Measurements from ENCODE around the gene C20orf96.

DNA sequence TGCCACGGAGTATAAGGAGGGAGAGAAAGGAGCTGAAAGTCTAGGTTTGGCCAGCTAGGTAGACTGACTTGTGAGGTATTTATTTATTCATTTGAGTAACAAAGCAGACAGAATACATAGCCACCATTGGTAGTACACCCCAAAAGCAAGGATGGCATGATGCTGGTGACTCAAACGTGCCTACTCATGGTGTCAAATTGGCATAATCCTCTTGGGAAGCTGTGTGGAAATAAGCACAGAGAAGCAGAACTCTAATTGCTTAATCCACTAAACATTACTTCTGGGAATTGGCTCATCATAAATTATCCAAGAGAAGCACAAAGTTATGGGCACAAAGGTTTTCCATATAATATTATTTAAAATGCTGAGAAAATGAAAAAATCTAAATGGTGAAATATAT is 30.6 kb downstream of the C20orf96 start:
- TF ChIP-seq, protein P1, sequence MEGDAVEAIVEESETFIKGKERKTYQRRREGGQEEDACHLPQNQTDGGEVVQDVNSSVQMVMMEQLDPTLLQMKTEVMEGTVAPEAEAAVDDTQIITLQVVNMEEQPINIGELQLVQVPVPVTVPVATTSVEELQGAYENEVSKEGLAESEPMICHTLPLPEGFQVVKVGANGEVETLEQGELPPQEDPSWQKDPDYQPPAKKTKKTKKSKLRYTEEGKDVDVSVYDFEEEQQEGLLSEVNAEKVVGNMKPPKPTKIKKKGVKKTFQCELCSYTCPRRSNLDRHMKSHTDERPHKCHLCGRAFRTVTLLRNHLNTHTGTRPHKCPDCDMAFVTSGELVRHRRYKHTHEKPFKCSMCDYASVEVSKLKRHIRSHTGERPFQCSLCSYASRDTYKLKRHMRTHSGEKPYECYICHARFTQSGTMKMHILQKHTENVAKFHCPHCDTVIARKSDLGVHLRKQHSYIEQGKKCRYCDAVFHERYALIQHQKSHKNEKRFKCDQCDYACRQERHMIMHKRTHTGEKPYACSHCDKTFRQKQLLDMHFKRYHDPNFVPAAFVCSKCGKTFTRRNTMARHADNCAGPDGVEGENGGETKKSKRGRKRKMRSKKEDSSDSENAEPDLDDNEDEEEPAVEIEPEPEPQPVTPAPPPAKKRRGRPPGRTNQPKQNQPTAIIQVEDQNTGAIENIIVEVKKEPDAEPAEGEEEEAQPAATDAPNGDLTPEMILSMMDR (conservative IDR thresholded peaks at IDR 0.05; ENCODE audit: low read depth in 2 of 2) = no peak
- TF ChIP-seq EZH2phosphoT487 (IDR thresholded peaks at IDR 0.05; ENCODE audit: unreplicated experiment) (no peak), EZH2 (IDR thresholded peaks at IDR 0.05; ENCODE audit: low read depth, unreplicated experiment) (no peak), CREB1 (CRISPR knock-in tag; IDR thresholded peaks at IDR 0.05; ENCODE audit: low read depth) (no peak), JUNB (IDR thresholded peaks at IDR 0.05; ENCODE audit: unreplicated experiment) (no peak), POLR2AphosphoS5 (IDR thresholded peaks at IDR 0.05; ENCODE audit: low read depth) (no peak), ZNF331 (CRISPR knock-in tag; IDR thresholded peaks at IDR 0.05; ENCODE audit: low read depth) (no peak), REST (IDR thresholded peaks at IDR 0.05; ENCODE audit: unreplicated experiment) (no peak), ZNF114 (CRISPR knock-in tag; IDR thresholded peaks at IDR 0.05) (no peak), ZNF462 (CRISPR knock-in tag; IDR thresholded peaks at IDR 0.05) (no peak), ETS1 (IDR thresholded peaks at IDR 0.05) (no peak), NANOG (IDR thresholded peaks at IDR 0.05; ENCODE audit: borderline replicate concordance) (no peak), STAT1 (IDR thresholded peaks at IDR 0.05; ENCODE audit: unreplicated experiment) (no peak)
